PC-9 (cell line): ENCODE results near the gene SLC4A4. TPM values are rescaled to one million over a fixed set of nuclear protein-coding genes. Genes with fewer than 3 reads are reported as not detected.
A peak's percentile ranks its signal among the peaks of the same experiment; 100 is the strongest.

Experiments
- BruUV-seq: library from RNA; stranded (reverse); fragments of 400-500 nt; replicated peaks from 2 replicates; lab custom pipeline; 2021; lab: Mats Ljungman, UMichigan
- CTCF ChIA-PET: fragments of 300-600 bp; sonication (Branson Sonifier 250); formaldehyde crosslinking; loops from one replicate; lab custom pipeline; 2022; ENCODE audit warnings: antibody characterized with exemption; lab: Charles Lee
- POLR2A ChIA-PET: fragments of 300-600 bp; sonication (Branson Sonifier 250); formaldehyde crosslinking; loops from one replicate; lab custom pipeline; 2022; ENCODE audit warnings: antibody characterized with exemption; ENCODE audit not compliant: unreplicated experiment; lab: Charles Lee
- DNase-seq, 2 experiments: peaks; one replicate each; pipeline versions ENCODE4 v3.0.0 to v3.0.0-alpha.2; 2015 to 2022; ENCODE audit warnings: mixed read lengths in 1 of 2
- H2AFZ ChIP-seq: fragments of 200-600 bp; sonication (generic); 2 replicates; pipeline ENCODE4 v1.8.1; 2017; ENCODE audit warnings: antibody characterized with exemption
- H3F3A ChIP-seq: fragments of 200-600 bp; sonication (generic); 2 replicates; pipeline ENCODE4 v1.8.1; 2017; ENCODE audit warnings: antibody characterized with exemption, mild to moderate bottlenecking, low read depth; ENCODE audit not compliant: insufficient read depth
- H3K27ac ChIP-seq: fragments of 200-600 bp; sonication (generic); 2 replicates; pipeline ENCODE4 v1.6.1; 2016; ENCODE audit warnings: mixed run types
- H3K27me3 ChIP-seq: fragments of 200-600 bp; sonication (generic); 2 replicates; pipeline ENCODE4 v1.6.1; 2016; ENCODE audit warnings: low read depth, mixed run types; ENCODE audit not compliant: insufficient read depth
- H3K36me3 ChIP-seq: fragments of 200-600 bp; sonication (generic); 2 replicates; pipeline ENCODE4 v1.6.1; 2016; ENCODE audit warnings: low read depth, mixed run types
- H3K4me1 ChIP-seq: fragments of 200-600 bp; sonication (generic); replicated peaks from 2 replicates; pipeline ENCODE4 v1.6.1; 2016; ENCODE audit warnings: mixed run types; ENCODE audit not compliant: insufficient read depth
- H3K4me2 ChIP-seq: fragments of 200-600 bp; sonication (generic); 2 replicates; pipeline ENCODE4 v1.6.1; 2017; ENCODE audit warnings: mixed run types
- H3K4me3 ChIP-seq: fragments of 200-600 bp; sonication (generic); 2 replicates; pipeline ENCODE4 v1.6.1; 2016; ENCODE audit warnings: mixed run types
- H3K79me2 ChIP-seq: fragments of 200-600 bp; sonication (generic); 2 replicates; pipeline ENCODE4 v1.6.1; 2017; ENCODE audit warnings: low read depth, mixed run types
- H3K9me2 ChIP-seq: fragments of 200-600 bp; sonication (generic); 2 replicates; pipeline ENCODE4 v1.8.1; 2017; ENCODE audit warnings: mild to moderate bottlenecking; ENCODE audit not compliant: insufficient read depth
- H3K9me3 ChIP-seq: fragments of 200-600 bp; sonication (generic); 2 replicates; pipeline ENCODE4 v1.8.1; 2016; ENCODE audit warnings: low read depth; ENCODE audit not compliant: insufficient read depth
- H4K20me1 ChIP-seq: fragments of 200-600 bp; sonication (generic); 2 replicates; pipeline ENCODE4 v1.8.1; 2017; ENCODE audit not compliant: insufficient read depth
- CTCF ChIP-seq: fragments of 200-600 bp; sonication (generic); conservative IDR thresholded peaks from 2 replicates; pipeline ENCODE4 v1.6.1; 2017; ENCODE audit warnings: mixed run types, antibody characterized with exemption, mild to moderate bottlenecking, moderate library complexity
- EZH2 ChIP-seq: fragments of 200-600 bp; sonication (generic); IDR thresholded peaks from 2 replicates; pipeline ENCODE4 v1.8.0; 2017; ENCODE audit warnings: antibody characterized with exemption, low read depth
- intact Hi-C: fragments of 100-400 bp; cut with micrococcal nuclease; formaldehyde crosslinking; loops from one replicate; pipeline ENCODE4 v1.10.0; 2022; ENCODE audit not compliant: unreplicated experiment
- total RNA-seq: library from RNA; stranded (reverse); gene quantifications from 2 replicates; pipeline ENCODE4 v1.2.3, GENCODE V29; 2021

Gene SLC4A4
- total RNA-seq, 1 experiment from 2014 or later: 0.44 TPM

DNA sequence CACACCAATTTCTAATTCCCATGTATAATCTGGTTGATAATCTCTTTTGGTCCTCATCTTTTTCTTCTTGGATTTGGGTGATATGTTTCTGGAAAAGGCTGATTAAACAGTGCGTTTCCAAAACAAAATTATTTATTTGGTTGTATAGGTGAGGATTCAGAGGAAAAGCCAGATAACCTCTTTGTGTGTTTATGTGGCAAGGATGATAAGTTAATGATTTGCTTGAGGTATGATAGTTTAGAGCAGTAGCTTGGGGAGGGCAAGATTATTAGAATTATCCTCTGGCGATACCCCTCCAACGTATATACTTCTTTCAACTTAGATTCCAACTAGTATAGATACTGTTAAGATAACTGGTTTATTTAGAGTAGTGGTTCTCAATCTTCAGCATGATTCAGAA, 53.3 kb downstream of the SLC4A4 start:
- CTCF ChIA-PET: no interaction called here
- no peak overlapping the region for H3K27ac ChIP-seq
- intact Hi-C loops: no loop called here
- no peaks in the 10 kb centered on the region for H3K36me3 ChIP-seq
- BruUV-seq: no TSS peak
- H3K9me3 ChIP-seq: no peaks in the 10 kb centered on the region
- no peak for TF ChIP-seq EZH2
- no peak for TF ChIP-seq CTCF
- no peaks in the 10 kb centered on the region for H3K27me3 ChIP-seq
- H3K4me2 ChIP-seq: no peak overlapping the region
- H3K9me2 ChIP-seq: no peaks in the 10 kb centered on the region
- H4K20me1 ChIP-seq: no peaks in the 10 kb centered on the region
- peaks cover 13% of the 10 kb centered on the region for H3K4me1 ChIP-seq
- no peak overlapping the region for H2AFZ ChIP-seq
- H3F3A ChIP-seq: no peaks in the 10 kb centered on the region
- no peak overlapping the region for H3K4me3 ChIP-seq
- no peak for DNase-seq
- H3K79me2 ChIP-seq: no peaks in the 10 kb centered on the region
- POLR2A ChIA-PET: no interaction called here

DNA sequence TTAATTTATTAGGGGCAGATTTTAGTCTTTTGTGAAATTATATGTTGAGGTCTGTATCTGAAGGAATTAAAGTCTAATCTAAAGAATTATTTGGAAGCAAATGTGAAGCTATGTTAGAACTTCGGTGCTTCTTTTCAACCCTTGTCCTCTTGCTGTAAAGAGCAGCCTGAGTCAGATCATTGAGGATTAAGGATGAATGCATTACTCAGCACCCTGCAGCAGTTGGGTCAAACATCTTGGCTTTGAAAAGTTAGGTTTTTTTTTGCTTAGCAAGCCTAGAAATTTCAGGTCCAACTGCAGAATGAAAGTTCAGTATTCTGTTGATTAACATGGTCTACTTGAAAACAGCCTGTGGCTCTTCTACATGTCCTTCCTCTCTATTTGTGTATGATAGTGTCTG, 57.6 kb downstream of the SLC4A4 start:
- no peak for DNase-seq
- intact Hi-C loops: no loop called here
- Histone ChIP-seq H3K9me2 (no peaks in the 10 kb centered on the region), H3K4me1 (no peaks in the 10 kb centered on the region; the same call in 1 of the 2 replicates), H3K4me3 (no peak overlapping the region), H3K9me3 (no peaks in the 10 kb centered on the region), H4K20me1 (no peaks in the 10 kb centered on the region), H3K27ac (no peak overlapping the region), H3F3A (no peaks in the 10 kb centered on the region), H2AFZ (no peak overlapping the region), H3K36me3 (no peaks in the 10 kb centered on the region), H3K79me2 (no peaks in the 10 kb centered on the region), H3K27me3 (no peaks in the 10 kb centered on the region), H3K4me2 (0 out of 2 replicates have a peak overlapping the region, but pooled peaks have one; percentile 13)
- ChIA-PET CTCF (no interaction called here), POLR2A (no interaction called here)
- no TSS peak for BruUV-seq
- no peak for TF ChIP-seq CTCF
- TF ChIP-seq EZH2: no peak

DNA sequence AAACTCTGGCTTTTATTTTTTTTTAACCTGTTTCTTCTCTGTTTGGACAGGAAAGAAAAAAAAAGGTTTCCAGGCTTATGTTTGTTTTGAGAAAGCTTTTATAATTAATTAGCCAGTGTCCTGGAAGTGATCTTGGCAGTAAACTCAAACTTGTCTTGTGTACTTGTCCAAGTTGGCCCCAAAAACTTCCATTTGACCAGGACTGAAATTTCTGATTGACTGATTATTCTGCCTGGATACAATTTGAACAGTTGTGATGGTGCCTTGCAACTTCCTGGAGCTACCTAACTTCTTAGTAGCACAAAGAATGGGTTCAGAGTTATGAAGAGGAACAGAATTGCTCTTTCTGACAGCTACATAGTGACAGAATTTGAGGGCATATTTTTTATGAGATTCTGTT, 62.0 kb downstream of the SLC4A4 start:
- Histone ChIP-seq H2AFZ (no peak overlapping the region), H3K9me2 (no peaks in the 10 kb centered on the region), H3K27me3 (no peaks in the 10 kb centered on the region), H3F3A (no peaks in the 10 kb centered on the region), H3K9me3 (no peaks in the 10 kb centered on the region), H3K4me1 (no peaks in the 10 kb centered on the region; the same call in 1 of the 2 replicates), H4K20me1 (no peaks in the 10 kb centered on the region), H3K27ac (no peak overlapping the region), H3K4me2 (no peak overlapping the region), H3K79me2 (no peaks in the 10 kb centered on the region), H3K4me3 (no peak overlapping the region), H3K36me3 (no peaks in the 10 kb centered on the region)
- BruUV-seq: no TSS peak
- intact Hi-C loops: no loop called here
- no peak for DNase-seq
- ChIA-PET POLR2A (no interaction called here), CTCF (interaction anchor here (0.6 kb wide), 1 partner anchor 1482 kb away, joined by 7 read pairs; no protein-coding TSS in a partner anchor)
- TF ChIP-seq CTCF: no peak
- TF ChIP-seq EZH2: no peak
